MG63 (cell line): Measurements from ENCODE around the gene SMYD3. TPM values are rescaled to one million over a fixed set of nuclear protein-coding genes. Genes with fewer than 3 reads are reported as not detected.

Experiments used
- DNase-seq: peaks from one replicate; pipeline ENCODE4 v3.0.0-alpha.2; 2020
- H3K27me3 ChIP-seq: fragments of 250-450 bp; sonication (Bioruptor Pico); 2 replicates; pipeline ENCODE4 v1.5.1; 2020; ENCODE audit warnings: mild to moderate bottlenecking, moderate library complexity
- H3K36me3 ChIP-seq: fragments of 250-450 bp; sonication (Bioruptor Pico); 2 replicates; pipeline ENCODE4 v1.5.1; 2020; ENCODE audit warnings: mild to moderate bottlenecking, moderate library complexity
- H3K4me3 ChIP-seq: fragments of 250-450 bp; sonication (Bioruptor Pico); 2 replicates; pipeline ENCODE4 v1.5.1; 2020; ENCODE audit warnings: mild to moderate bottlenecking, moderate library complexity
- H3K9me3 ChIP-seq: fragments of 250-450 bp; sonication (Bioruptor Pico); 2 replicates; pipeline ENCODE4 v1.5.1; 2020; ENCODE audit warnings: mild to moderate bottlenecking, moderate library complexity
- total RNA-seq: library from RNA; depleted of rRNA; stranded (reverse); fragments of >200 nt; shearing (Covaris generic); gene quantifications from 2 replicates; pipeline ENCODE4 v1.2.3, GENCODE V29; 2014; ENCODE audit warnings: low replicate concordance

SMYD3 gene
- total RNA-seq, 1 experiment from 2014 or later: 46.6 TPM

DNA sequence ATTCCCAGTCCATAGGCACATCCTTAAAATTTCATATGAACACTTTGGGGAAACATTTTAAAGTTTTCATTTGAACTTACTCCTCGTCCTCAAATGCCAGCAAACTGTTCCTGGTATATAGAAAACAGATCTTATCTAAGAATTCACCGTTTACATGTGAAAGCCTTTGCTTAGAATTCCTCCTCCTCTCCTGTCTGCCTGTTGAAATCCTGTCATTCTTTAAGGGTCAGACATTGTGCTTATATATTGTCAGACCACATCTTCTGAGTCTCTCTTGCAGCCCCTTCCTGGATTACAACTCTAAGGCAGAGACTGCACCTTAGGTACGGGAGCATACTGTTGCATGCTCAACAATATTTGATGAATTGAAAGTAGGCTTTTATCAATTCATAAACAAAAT is 239.7 kb downstream of the SMYD3 start:
- H3K9me3 ChIP-seq: no peaks in the 10 kb centered on the region
- H3K27me3 ChIP-seq: no peaks in the 10 kb centered on the region
- H3K36me3 ChIP-seq: no peaks in the 10 kb centered on the region
- H3K4me3 ChIP-seq: no peak overlapping the region
- no peak for DNase-seq

GRCh38 chr1:246265481-246265880 is 241.6 kb downstream of the SMYD3 start:
- no peak for DNase-seq
- H3K27me3 ChIP-seq: no peaks in the 10 kb centered on the region
- no peaks in the 10 kb centered on the region for H3K36me3 ChIP-seq
- H3K4me3 ChIP-seq: no peak overlapping the region
- H3K9me3 ChIP-seq: no peaks in the 10 kb centered on the region

DNA sequence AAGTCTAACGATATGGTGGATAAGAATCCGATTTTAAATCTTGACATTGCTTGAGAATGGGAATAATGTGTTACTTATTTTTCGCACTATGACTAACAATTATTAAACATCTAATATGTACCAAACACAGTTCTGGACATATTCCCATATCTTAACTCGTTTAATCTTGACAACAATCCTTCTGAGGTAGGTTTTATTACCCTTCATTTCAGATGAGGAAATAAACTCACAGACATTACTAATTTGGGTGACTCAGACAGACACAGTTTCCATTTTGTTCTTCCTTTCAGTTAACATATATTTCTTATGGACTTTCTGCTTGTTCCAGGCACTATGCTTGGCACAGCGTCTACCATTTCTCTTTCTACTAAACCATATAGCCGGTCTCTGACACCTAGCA is 244.8 kb downstream of the SMYD3 start:
- DNase-seq: no peak
- Histone ChIP-seq H3K27me3 (no peaks in the 10 kb centered on the region), H3K36me3 (no peaks in the 10 kb centered on the region), H3K9me3 (no peaks in the 10 kb centered on the region), H3K4me3 (no peak overlapping the region)

GRCh38 chr1:246261639-246262038 is 245.4 kb downstream of the SMYD3 start:
- Histone ChIP-seq H3K27me3 (no peaks in the 10 kb centered on the region), H3K9me3 (no peaks in the 10 kb centered on the region), H3K36me3 (no peaks in the 10 kb centered on the region), H3K4me3 (no peak overlapping the region)
- no peak for DNase-seq

DNA sequence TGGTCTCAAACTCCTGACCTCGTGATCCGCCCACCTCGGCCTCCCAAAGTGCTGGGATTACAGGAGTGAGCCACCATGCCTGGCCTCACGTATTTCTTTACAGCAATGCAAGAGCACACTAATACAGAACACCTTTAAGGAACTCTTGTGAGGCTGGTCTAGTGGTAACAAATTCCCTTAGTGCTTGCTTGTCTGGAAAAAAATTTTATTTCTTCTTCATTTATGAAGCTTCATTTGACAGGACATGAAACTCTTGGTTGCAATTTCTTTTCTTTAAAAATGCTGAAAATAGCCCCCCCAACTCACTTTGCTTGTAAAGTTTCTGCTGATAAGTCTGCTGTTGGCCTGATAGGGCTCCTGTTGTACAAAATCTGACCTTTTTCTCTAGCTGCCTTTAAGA is 248.8 kb downstream of the SMYD3 start:
- no peak overlapping the region for H3K4me3 ChIP-seq
- no peaks in the 10 kb centered on the region for H3K36me3 ChIP-seq
- no peaks in the 10 kb centered on the region for H3K9me3 ChIP-seq
- no peaks in the 10 kb centered on the region for H3K27me3 ChIP-seq
- no peak for DNase-seq

DNA sequence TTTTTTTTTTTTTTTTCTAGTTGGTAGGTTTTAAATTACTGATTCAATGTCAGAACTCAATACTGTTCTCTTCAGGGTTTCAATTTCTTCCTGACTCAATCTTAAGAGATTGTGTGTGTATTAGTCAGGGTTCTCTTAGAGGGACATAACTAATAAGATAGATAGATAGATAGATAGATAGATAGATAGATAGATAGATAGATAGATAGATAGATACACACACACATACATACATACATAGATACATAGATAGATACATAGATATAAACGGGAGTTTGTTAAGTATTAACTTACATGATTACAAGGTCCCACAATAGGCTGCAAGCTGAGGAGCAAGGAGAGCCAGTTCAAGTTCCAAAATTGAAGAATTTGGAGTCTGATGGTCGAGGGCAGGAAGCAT is 251.3 kb downstream of the SMYD3 start:
- no peaks in the 10 kb centered on the region for H3K36me3 ChIP-seq
- no peak overlapping the region for H3K4me3 ChIP-seq
- H3K27me3 ChIP-seq: no peaks in the 10 kb centered on the region
- no peak for DNase-seq
- no peaks in the 10 kb centered on the region for H3K9me3 ChIP-seq

- no peak for DNase-seq
- H3K9me3 ChIP-seq: no peaks in the 10 kb centered on the region
- H3K36me3 ChIP-seq: no peaks in the 10 kb centered on the region
- no peak overlapping the region for H3K4me3 ChIP-seq
- no peaks in the 10 kb centered on the region for H3K27me3 ChIP-seq
Measured at GRCh38 chr1:246254854-246255253, 252.2 kb downstream of the SMYD3 start.

- no peak for DNase-seq
- no peaks in the 10 kb centered on the region; the same call in 1 of the 2 replicates for H3K9me3 ChIP-seq
- no peaks in the 10 kb centered on the region for H3K27me3 ChIP-seq
- no peaks in the 10 kb centered on the region for H3K36me3 ChIP-seq
- H3K4me3 ChIP-seq: no peak overlapping the region
Measured at GRCh38 chr1:246246430-246246829, 260.6 kb downstream of the SMYD3 start.

- Histone ChIP-seq H3K9me3 (no peaks in the 10 kb centered on the region; the same call in 1 of the 2 replicates), H3K4me3 (no peak overlapping the region), H3K27me3 (no peaks in the 10 kb centered on the region), H3K36me3 (no peaks in the 10 kb centered on the region)
- DNase-seq: no peak
Measured at GRCh38 chr1:246245541-246245940, 261.5 kb downstream of the SMYD3 start.

- Histone ChIP-seq H3K27me3 (no peaks in the 10 kb centered on the region), H3K9me3 (no peaks in the 10 kb centered on the region), H3K36me3 (no peaks in the 10 kb centered on the region), H3K4me3 (no peak overlapping the region)
- DNase-seq: no peak
Measured at GRCh38 chr1:246232126-246232525, 275.0 kb downstream of the SMYD3 start.

GRCh38 chr1:246226041-246226440 is 281.0 kb downstream of the SMYD3 start:
- Histone ChIP-seq H3K4me3 (no peak overlapping the region), H3K9me3 (no peaks in the 10 kb centered on the region), H3K36me3 (no peaks in the 10 kb centered on the region), H3K27me3 (no peaks in the 10 kb centered on the region)
- DNase-seq: no peak

DNA sequence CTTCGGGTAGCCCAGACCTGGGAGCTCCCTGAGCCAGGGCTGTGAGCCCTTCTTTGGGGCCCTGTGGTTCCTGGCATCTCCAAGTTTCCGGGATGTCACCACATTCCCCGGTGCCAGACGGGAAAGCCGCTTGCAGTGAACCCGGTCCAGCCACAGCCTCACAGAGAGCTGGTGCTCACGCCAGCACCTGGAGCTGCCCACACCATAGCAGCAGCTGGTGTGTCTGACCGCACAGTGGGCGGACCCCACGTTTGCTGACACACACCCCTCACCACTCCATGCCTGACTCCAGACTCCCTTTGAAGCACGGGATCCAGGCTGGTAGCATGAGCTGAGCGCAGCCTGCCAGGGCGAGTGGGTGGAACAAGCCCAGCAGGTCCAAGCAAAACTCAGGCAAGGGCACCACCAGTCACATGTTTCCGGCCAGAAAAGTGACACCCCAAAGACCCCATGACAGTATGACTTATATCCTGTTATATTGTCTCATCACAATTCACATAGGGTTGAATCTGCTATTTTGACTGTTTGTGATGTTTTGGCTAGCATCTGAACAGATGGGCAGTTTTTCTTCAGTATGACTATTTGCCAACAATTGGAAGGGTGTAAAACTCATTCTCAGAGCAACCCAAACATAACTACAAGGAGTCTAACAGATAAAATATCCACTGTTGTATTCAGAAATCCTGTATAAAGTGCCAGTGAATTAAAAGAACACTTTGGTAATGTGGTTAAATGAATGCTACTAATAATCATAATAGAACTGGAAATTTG is 285.4 kb downstream of the SMYD3 start:
- H3K36me3 ChIP-seq: no peaks in the 10 kb centered on the region
- H3K4me3 ChIP-seq: no peak overlapping the region
- DNase-seq: peak; percentile 87
- no peaks in the 10 kb centered on the region for H3K27me3 ChIP-seq
- no peaks in the 10 kb centered on the region for H3K9me3 ChIP-seq

DNA sequence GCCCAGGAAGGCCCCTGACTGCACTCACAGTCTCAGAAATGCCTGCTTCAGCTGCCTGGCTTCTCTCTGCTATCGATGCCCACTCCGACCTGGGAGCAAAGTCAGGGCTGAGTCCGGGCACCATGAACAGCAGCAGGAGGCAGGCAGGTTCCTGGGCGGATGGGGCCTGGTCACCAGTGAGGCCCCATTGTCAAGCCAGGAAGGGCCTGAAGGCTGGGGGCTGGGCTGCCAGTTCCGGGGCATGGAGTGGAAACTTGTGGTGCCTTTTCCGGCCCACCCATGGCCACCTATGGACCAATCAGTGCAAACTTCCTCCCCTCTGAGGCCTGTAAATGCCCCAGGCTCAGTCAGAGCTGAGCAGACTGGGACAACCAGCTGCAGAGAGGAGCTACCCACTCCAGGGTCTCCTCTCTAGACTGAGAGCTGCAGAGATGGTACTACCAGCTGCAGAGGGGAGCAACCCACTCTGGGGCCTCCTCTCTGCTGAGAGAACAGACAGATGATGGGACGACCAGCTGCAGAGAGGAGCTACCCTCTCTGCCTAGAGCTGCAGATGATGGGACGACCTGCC is 286.5 kb downstream of the SMYD3 start:
- H3K36me3 ChIP-seq: no peaks in the 10 kb centered on the region
- no peaks in the 10 kb centered on the region for H3K9me3 ChIP-seq
- no peak for DNase-seq
- H3K27me3 ChIP-seq: no peaks in the 10 kb centered on the region
- no peak overlapping the region for H3K4me3 ChIP-seq

DNA sequence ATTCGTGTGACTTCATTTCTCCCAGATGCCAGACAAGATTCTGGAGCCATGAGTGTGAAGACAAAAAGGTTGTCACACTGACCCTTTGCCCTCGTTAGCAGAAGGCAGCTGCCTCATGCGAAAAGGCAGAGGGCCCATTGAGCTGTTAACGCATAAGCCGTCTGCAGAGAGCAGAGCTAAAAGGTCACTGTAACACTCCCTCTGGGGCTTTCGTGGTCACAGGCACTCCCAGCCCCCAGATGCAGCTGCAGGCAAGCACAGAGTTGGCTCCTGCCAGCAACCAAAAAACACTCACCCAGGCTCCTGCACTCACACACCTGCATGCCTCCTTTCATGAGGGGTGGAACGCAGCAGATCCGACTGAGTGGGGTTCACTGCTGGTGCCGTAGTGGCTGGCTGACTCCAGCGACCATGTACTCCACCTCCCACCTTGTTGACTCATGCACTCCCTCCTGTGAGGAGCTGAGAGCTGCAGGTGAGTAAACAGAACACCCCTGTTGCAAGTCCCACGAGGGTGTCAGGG is 287.5 kb downstream of the SMYD3 start:
- Histone ChIP-seq H3K27me3 (no peaks in the 10 kb centered on the region), H3K4me3 (no peak overlapping the region), H3K36me3 (no peaks in the 10 kb centered on the region), H3K9me3 (no peaks in the 10 kb centered on the region)
- DNase-seq: no peak

DNA sequence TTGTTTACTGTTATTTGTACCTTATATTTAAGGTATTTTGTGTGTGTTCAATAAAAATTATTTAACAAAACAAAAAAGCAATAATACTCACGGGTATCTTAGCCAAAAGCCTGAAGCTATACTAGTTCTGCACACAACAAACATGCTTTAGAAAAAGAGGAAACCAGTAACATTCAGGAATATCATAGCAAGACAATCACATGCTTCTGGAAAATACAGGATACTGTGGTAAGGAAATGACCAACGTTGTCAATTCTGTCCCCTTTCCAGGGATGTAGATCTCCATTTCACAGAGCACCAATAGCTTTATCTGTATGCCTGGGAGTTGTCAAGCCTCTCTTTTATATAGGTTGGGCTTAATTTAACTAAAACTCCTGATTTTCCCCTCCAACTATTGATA is 288.4 kb downstream of the SMYD3 start:
- H3K36me3 ChIP-seq: no peaks in the 10 kb centered on the region
- H3K27me3 ChIP-seq: no peaks in the 10 kb centered on the region
- DNase-seq: no peak
- no peak overlapping the region for H3K4me3 ChIP-seq
- H3K9me3 ChIP-seq: no peaks in the 10 kb centered on the region

DNA sequence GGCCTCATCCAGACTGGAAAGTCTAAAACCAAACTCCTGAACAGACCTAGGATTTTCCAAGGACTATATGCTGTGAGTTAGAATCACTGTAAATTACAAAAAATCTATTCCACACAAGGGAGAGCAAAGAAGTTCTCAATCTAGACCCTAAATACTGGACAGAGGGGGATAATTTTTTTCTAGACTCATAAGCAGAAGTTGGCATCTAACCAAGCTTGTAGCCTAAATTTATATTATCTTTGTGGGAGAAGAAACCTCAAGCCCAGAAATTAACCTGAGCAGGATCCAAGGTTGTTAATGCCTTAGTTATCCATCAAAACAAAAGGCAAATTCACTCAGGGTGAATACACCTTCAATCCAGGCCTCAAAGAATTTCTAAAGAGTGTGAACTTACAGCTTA is 290.2 kb downstream of the SMYD3 start:
- no peaks in the 10 kb centered on the region for H3K9me3 ChIP-seq
- DNase-seq: no peak
- no peak overlapping the region for H3K4me3 ChIP-seq
- H3K27me3 ChIP-seq: no peaks in the 10 kb centered on the region
- H3K36me3 ChIP-seq: no peaks in the 10 kb centered on the region

- Histone ChIP-seq H3K4me3 (no peak overlapping the region), H3K9me3 (no peaks in the 10 kb centered on the region), H3K27me3 (no peaks in the 10 kb centered on the region), H3K36me3 (no peaks in the 10 kb centered on the region)
- no peak for DNase-seq
Measured at GRCh38 chr1:246215510-246215903, 291.6 kb downstream of the SMYD3 start.
